Activated CD4-positive, alpha-beta T cell treated with anti-CD3 and anti-CD28 coated beads for 36 hours (primary cell): ENCODE results near the gene SLC12A2. TPM values are rescaled to one million over a fixed set of nuclear protein-coding genes. Genes with fewer than 3 reads are reported as not detected.

Experiments used
- ATAC-seq: fragments of 200-7000 bp; cut with Tn5 transposase; one replicate; pipeline ENCODE4 v1.10.0; 2021; ENCODE audit warnings: mild to moderate bottlenecking, moderate library complexity
- CTCF ChIA-PET: fragments of 350-600 bp; sonication (Branson Sonifier 250); formaldehyde crosslinking; loops from one replicate; lab custom pipeline; 2021; ENCODE audit warnings: antibody characterized with exemption; lab: Charles Lee
- POLR2A ChIA-PET: fragments of 350-600 bp; sonication (Branson Sonifier 250); formaldehyde crosslinking; loops from one replicate; lab custom pipeline; 2021; ENCODE audit warnings: antibody characterized with exemption, inconsistent platforms; lab: Charles Lee
- DNase-seq: peaks from one replicate; pipeline ENCODE4 v3.0.0-alpha.2; 2020
- H3K27ac Mint-ChIP-seq: one replicate; pipeline ENCODE4 v1.8.0; 2021; ENCODE audit warnings: mixed read lengths
- H3K27me3 Mint-ChIP-seq: one replicate; pipeline ENCODE4 v1.8.0; 2021; ENCODE audit warnings: mixed read lengths
- H3K36me3 Mint-ChIP-seq: one replicate; pipeline ENCODE4 v1.8.0; 2021; ENCODE audit warnings: low read depth, mixed read lengths
- H3K4me1 Mint-ChIP-seq: one replicate; pipeline ENCODE4 v1.8.0; 2021; ENCODE audit warnings: mixed read lengths
- H3K4me3 Mint-ChIP-seq: one replicate; pipeline ENCODE4 v1.8.0; 2021; ENCODE audit warnings: mild to moderate bottlenecking, moderate library complexity, mixed read lengths
- H3K9me3 Mint-ChIP-seq: one replicate; pipeline ENCODE4 v1.8.0; 2021; ENCODE audit warnings: low read depth, mixed read lengths
- intact Hi-C, 2 experiments: fragments of 100-400 bp; cut with DNase I in 1 of 2; cut with micrococcal nuclease in 1 of 2; formaldehyde crosslinking; loops; one replicate each; pipeline versions ENCODE4 v1.14.2 to v1.15.1; 2022 to 2024; cut with DNase I, micrococcal nuclease
- total RNA-seq, 2 experiments: library from RNA; stranded (reverse); gene quantifications; one replicate each; pipeline ENCODE4 v1.2.3, GENCODE V29; 2021

SLC12A2 gene
- total RNA-seq: 10 to 100 TPM in 1 of 2 experiments, 1 to 10 TPM in 1; 8.0 to 13.1 TPM

DNA sequence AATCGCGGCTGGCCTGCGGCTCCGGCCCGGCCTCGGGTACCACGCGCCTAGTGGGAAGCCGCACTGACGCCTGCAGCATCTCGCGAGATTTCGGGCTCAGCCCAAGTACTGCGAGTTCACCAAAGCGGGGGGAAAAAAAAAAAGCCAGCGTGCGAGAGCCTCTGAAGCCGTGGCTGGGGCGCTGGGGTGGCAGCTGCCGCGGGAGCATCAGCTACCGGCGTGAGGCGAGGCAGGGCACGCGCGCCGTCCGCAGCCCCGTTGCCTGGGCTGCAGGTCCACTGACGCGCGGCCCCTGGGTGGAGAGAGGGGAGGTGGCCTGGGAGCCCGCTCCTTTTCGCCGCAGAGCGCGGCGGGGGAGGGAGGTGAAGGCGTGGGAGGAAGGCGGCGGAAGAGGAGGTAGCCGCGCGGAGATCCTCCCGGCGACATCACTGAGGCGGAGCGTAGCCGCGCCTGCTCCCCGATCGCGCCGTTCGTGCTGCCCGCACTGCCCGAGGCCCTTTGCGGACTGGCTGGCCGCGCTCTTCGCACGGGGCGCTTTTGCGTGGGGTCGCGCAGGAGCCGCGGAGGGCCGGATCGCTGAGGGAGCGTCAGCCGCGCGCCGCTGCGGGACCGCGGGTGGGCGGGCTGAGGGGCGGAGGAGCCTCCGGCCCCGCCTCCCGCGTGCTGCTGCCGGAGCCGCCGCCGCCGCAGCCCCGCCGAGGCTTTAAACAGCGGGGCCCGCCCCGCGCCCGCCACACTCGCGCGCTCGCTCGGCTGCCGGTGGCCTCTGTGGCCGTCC is at the start of gene SLC12A2:
Gene SLC12A2 (plus strand): TSS at position 734 of the 778 bp plus-strand sequence. CDS start 189 bp downstream, outside the sequence.
- H3K9me3 Mint-ChIP-seq: no peaks in the 10 kb centered on the region
- intact Hi-C loops: loop anchor here (1.0 to 10.0 kb wide), 13 partner anchors 118 to 1483 kb away; partner anchors contain the start of genes ISOC1 (in 2 of the 2), PRRC1 (in 2 of the 2), MARCHF3 (in 1 of the 2) and PHAX (in 1 of the 2)
- peak within 1 kb of the TSS; percentile 91 for H3K4me3 Mint-ChIP-seq
- H3K27ac Mint-ChIP-seq: peak within 1 kb of the TSS; percentile 94
- ATAC-seq: peak; percentile 68
- DNase-seq: peak; percentile 94
- POLR2A ChIA-PET: interaction anchor here (1.1 kb wide), 1 partner anchor 1011 kb away, joined by 5 read pairs; the partner anchor contains the start of gene ISOC1
- H3K36me3 Mint-ChIP-seq: peaks cover 18% of the 10 kb centered on the region
- H3K4me1 Mint-ChIP-seq: peaks cover 50% of the 10 kb centered on the region
- H3K27me3 Mint-ChIP-seq: no peaks in the 10 kb centered on the region
- CTCF ChIA-PET: interaction anchor here (1.2 kb wide), 1 partner anchor 12 kb away, joined by 3 read pairs; no protein-coding TSS in a partner anchor

- H3K4me1 Mint-ChIP-seq: no peaks in the 10 kb centered on the region
- peaks cover 10% of the 10 kb centered on the region for H3K9me3 Mint-ChIP-seq
- no peak for ATAC-seq
- no peaks in the 10 kb centered on the region for H3K27me3 Mint-ChIP-seq
- no peak overlapping the region for H3K27ac Mint-ChIP-seq
- H3K36me3 Mint-ChIP-seq: peaks cover 31% of the 10 kb centered on the region
- intact Hi-C loops: no loop called here
- DNase-seq: no peak
- H3K4me3 Mint-ChIP-seq: no peak overlapping the region
- CTCF ChIA-PET: no interaction called here
- POLR2A ChIA-PET: no interaction called here
Measured at GRCh38 chr5:128035689-128036088, 47.9 kb upstream of the SLC12A2 start.

DNA sequence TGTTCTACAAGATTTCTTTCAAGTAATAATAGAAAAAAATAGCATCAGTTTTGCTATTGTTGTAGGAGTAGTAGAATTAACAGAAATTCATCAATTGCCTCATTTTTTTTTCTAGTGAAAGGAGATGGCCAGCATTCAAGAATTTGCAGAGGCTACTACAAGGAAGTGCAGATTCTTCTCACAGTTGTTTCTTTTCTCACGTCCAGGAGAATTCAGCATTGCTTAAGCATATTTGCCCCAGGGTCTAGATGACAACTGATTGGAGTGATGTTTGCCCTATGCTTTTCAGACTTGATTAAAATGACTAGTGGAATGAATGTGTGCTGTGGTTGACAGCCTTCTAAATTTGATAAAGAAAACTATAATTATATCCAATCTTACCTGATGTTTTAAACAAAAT is 46.6 kb upstream of the SLC12A2 start:
- ChIA-PET CTCF (interaction anchor here (0.7 kb wide), 1 partner anchor 17 kb away, joined by 3 read pairs; no protein-coding TSS in a partner anchor), POLR2A (no interaction called here)
- peaks cover 9% of the 10 kb centered on the region for H3K9me3 Mint-ChIP-seq
- H3K36me3 Mint-ChIP-seq: peaks cover 23% of the 10 kb centered on the region
- no peaks in the 10 kb centered on the region for H3K27me3 Mint-ChIP-seq
- intact Hi-C loops: no loop called here
- no peak overlapping the region for H3K27ac Mint-ChIP-seq
- ATAC-seq: no peak
- no peak overlapping the region for H3K4me3 Mint-ChIP-seq
- H3K4me1 Mint-ChIP-seq: no peaks in the 10 kb centered on the region
- no peak for DNase-seq

DNA sequence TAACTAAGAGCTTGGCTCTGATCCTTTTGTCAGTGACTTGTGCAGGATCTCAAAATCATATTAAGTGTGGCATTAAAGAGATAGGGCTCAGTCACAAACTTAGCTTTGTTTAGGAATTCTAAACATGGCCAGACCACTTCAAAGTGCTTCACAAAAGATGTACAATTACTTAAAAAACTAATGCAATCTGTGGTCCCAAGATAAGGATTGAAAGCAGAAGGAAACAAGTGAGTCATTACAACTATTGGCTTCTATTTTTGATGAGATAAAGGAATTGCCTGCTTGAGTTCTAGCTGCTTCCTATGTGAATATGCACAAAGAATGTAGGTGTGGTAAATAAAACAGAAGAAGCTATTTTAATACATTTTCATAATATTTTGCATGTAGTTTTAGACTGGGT is 44.9 kb upstream of the SLC12A2 start:
- Mint-ChIP-seq H3K4me3 (no peak overlapping the region), H3K9me3 (peaks cover 8% of the 10 kb centered on the region), H3K27me3 (no peaks in the 10 kb centered on the region), H3K4me1 (no peaks in the 10 kb centered on the region), H3K36me3 (peaks cover 26% of the 10 kb centered on the region), H3K27ac (no peak overlapping the region)
- intact Hi-C loops: no loop called here
- ChIA-PET POLR2A (no interaction called here), CTCF (interaction anchor here (0.5 kb wide), 1 partner anchor 118 kb away, joined by 3 read pairs; no protein-coding TSS in a partner anchor)
- DNase-seq (no peak), ATAC-seq (no peak)

GRCh38 chr5:128040927-128041326 is 42.6 kb upstream of the SLC12A2 start:
- Mint-ChIP-seq H3K9me3 (no peaks in the 10 kb centered on the region), H3K36me3 (peaks cover 27% of the 10 kb centered on the region), H3K27ac (no peak overlapping the region), H3K4me3 (no peak overlapping the region), H3K4me1 (no peaks in the 10 kb centered on the region), H3K27me3 (no peaks in the 10 kb centered on the region)
- ATAC-seq: no peak
- POLR2A ChIA-PET: interaction anchor here (0.6 kb wide), 1 partner anchor 41 kb away, joined by 3 read pairs; no protein-coding TSS in a partner anchor
- CTCF ChIA-PET: interaction anchor here (0.6 to 1.2 kb wide), 2 partner anchors 13 to 126 kb away, joined by 3 read pairs; no protein-coding TSS in a partner anchor
- intact Hi-C loops: no loop called here
- DNase-seq: no peak

DNA sequence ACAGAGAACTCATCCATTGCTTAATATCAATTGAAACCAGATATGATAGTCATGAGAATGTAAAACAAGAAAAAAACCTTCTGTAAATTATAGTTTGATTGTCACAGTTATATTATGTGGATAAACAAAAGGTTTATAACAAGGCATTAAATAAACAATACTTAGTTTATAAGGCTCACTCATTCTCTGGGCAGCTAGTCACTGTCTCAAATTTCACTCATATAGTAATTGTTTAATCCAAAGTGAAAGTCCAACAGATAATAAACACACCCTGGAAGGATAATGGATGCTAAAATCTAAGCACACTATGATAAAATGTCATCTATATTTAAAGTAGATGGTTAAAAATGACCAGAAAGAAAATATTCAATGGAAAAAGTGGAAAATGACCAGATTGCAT is 30.8 kb upstream of the SLC12A2 start:
- Mint-ChIP-seq H3K4me1 (peaks cover 1% of the 10 kb centered on the region), H3K9me3 (peaks cover 7% of the 10 kb centered on the region), H3K27me3 (no peaks in the 10 kb centered on the region), H3K27ac (no peak overlapping the region), H3K36me3 (peaks cover 45% of the 10 kb centered on the region), H3K4me3 (no peak overlapping the region)
- CTCF ChIA-PET: no interaction called here
- intact Hi-C loops: no loop called here
- no peak for DNase-seq
- ATAC-seq: no peak
- POLR2A ChIA-PET: no interaction called here

DNA sequence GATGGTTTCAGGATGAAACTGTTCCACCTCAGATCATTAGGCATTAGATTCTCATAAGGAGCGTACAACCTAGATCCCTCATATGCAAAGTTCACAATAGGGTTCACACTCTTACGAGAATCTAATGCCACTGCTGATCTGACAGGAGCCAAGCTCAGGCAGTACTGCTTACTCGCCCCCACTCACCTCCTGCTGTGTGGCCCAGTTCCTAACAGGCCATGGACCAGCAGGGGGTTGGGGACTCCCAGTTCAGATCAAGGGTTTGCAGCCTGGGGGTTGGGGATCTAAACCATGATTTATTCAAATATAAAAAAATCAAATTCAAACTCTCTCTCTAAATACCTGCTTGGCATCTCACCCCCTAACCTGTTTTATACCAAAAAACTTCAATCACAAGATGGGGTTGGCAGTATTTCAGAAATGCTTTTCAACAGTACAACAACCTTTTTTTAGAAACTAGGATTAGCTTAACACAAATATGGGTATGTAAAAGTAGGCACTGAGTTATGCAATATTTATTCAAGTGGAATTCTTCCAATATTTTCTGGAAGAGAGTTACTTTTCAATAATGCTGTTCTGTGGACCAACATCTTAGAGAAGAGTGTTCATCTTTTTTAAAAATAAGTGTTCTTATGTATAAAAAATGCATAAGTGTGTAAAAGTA is 30.1 kb upstream of the SLC12A2 start:
- H3K4me1 Mint-ChIP-seq: no peaks in the 10 kb centered on the region
- peaks cover 7% of the 10 kb centered on the region for H3K9me3 Mint-ChIP-seq
- no peaks in the 10 kb centered on the region for H3K27me3 Mint-ChIP-seq
- CTCF ChIA-PET: interaction anchor here (0.6 kb wide), 1 partner anchor 17 kb away, joined by 3 read pairs; no protein-coding TSS in a partner anchor
- intact Hi-C loops: no loop called here
- no peak overlapping the region for H3K27ac Mint-ChIP-seq
- H3K4me3 Mint-ChIP-seq: no peak overlapping the region
- H3K36me3 Mint-ChIP-seq: peaks cover 44% of the 10 kb centered on the region
- POLR2A ChIA-PET: no interaction called here
- DNase-seq: no peak
- ATAC-seq: no peak

GRCh38 chr5:128060644-128061385 is 22.8 kb upstream of the SLC12A2 start:
- no peaks in the 10 kb centered on the region for H3K9me3 Mint-ChIP-seq
- H3K4me3 Mint-ChIP-seq: no peak overlapping the region
- H3K27ac Mint-ChIP-seq: no peak overlapping the region
- intact Hi-C loops: no loop called here
- ChIA-PET CTCF (no interaction called here), POLR2A (no interaction called here)
- no peaks in the 10 kb centered on the region for H3K4me1 Mint-ChIP-seq
- no peak for DNase-seq
- peaks cover 20% of the 10 kb centered on the region for H3K36me3 Mint-ChIP-seq
- no peaks in the 10 kb centered on the region for H3K27me3 Mint-ChIP-seq
- no peak for ATAC-seq

GRCh38 chr5:128062172-128062746 is 21.3 kb upstream of the SLC12A2 start:
- Mint-ChIP-seq H3K36me3 (peaks cover 13% of the 10 kb centered on the region), H3K4me3 (no peak overlapping the region), H3K27me3 (no peaks in the 10 kb centered on the region), H3K27ac (no peak overlapping the region), H3K9me3 (no peaks in the 10 kb centered on the region), H3K4me1 (no peaks in the 10 kb centered on the region)
- intact Hi-C loops: no loop called here
- CTCF ChIA-PET: interaction anchor here (0.6 kb wide), 1 partner anchor 74 kb away, joined by 4 read pairs; no protein-coding TSS in a partner anchor
- ATAC-seq: no peak
- no peak for DNase-seq
- POLR2A ChIA-PET: no interaction called here

- no peaks in the 10 kb centered on the region for H3K9me3 Mint-ChIP-seq
- no peak for ATAC-seq
- CTCF ChIA-PET: no interaction called here
- peaks cover 12% of the 10 kb centered on the region for H3K36me3 Mint-ChIP-seq
- H3K27ac Mint-ChIP-seq: no peak overlapping the region
- no peak for DNase-seq
- intact Hi-C loops: no loop called here
- no peak overlapping the region for H3K4me3 Mint-ChIP-seq
- POLR2A ChIA-PET: no interaction called here
- no peaks in the 10 kb centered on the region for H3K27me3 Mint-ChIP-seq
- H3K4me1 Mint-ChIP-seq: peaks cover 13% of the 10 kb centered on the region
Measured at GRCh38 chr5:128074171-128074570, 9.4 kb upstream of the SLC12A2 start.

DNA sequence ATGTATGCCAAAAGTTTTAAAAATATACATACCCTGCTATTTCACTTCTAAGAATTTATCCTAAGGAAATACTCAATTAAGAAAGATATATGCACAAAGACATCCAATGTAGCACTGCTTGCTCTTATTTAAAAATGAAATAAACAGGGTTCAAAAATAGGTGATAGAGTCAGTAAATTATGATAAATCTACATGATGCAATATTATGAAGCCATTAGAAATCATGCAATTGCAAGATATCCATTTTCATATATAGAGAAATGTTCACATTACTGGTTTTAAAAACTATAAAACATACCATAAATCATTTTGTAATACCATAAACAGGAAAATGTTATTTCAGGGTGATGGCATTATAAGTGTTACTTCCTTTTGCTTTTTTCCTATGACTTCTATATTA is 8.6 kb upstream of the SLC12A2 start:
- intact Hi-C loops: no loop called here
- H3K9me3 Mint-ChIP-seq: no peaks in the 10 kb centered on the region
- H3K27me3 Mint-ChIP-seq: no peaks in the 10 kb centered on the region
- peaks cover 14% of the 10 kb centered on the region for H3K4me1 Mint-ChIP-seq
- POLR2A ChIA-PET: no interaction called here
- no peak overlapping the region for H3K27ac Mint-ChIP-seq
- CTCF ChIA-PET: no interaction called here
- no peak overlapping the region for H3K4me3 Mint-ChIP-seq
- DNase-seq (no peak), ATAC-seq (no peak)
- H3K36me3 Mint-ChIP-seq: peaks cover 12% of the 10 kb centered on the region
